Measurements from ENCODE around the gene DBNDD2.

Gene DBNDD2

DNA sequence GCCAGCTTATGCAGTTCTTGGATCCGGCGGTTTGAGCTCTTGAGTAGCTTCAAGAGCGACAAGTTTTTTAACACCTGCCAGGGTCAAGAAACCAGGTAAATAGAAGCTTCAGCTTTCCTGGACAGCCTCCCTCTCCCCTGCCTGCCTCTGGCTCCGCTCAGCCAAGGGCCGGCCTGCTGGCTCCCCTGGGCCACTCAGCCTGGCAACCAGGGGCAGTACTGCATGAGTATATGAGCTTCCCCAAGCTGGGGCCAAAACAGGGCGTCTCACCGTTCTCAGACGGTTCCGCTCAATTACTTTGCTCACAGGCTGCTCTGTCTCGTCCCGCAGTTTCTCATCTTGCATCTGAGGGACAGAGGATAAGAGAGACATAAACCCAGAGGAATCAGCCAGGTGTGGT lies 30.8 kb upstream of the DBNDD2 start:
- H3K9me3 ChIP-seq (ENCODE audit: control insufficient read depth in 5 of 5, low read length in 5 of 5): no peaks in the 10 kb centered on the region
- H3K27me3 ChIP-seq (ENCODE audit: control insufficient read depth in 5 of 5, insufficient read depth in 4 of 5, low read length in 5 of 5): no peaks in the 10 kb centered on the region
- peaks cover 2 to 17% (median 13%) of the 10 kb centered on the region in 5 donors for H3K4me1 ChIP-seq (ENCODE audit: control insufficient read depth in 5 of 5, insufficient read depth in 5 of 5, low read length in 5 of 5)
- H3K9ac ChIP-seq (ENCODE audit: low read length in 5 of 5): no peak overlapping the region
- H3K27ac ChIP-seq (ENCODE audit: low read depth, low read length): no peak overlapping the region
- no peak overlapping the region for H3K4me3 ChIP-seq (ENCODE audit: low read depth in 1 of 5, low read length in 5 of 5)
- H3K36me3 ChIP-seq (ENCODE audit: control insufficient read depth in 5 of 5, insufficient read depth in 5 of 5, low read length in 5 of 5): no peaks in the 10 kb centered on the region

GRCh38 chr20:45378191-45378590 lies 29.9 kb upstream of the DBNDD2 start, which contains the start of gene TP53TG5:
Gene TP53TG5 (minus strand): TSS chr20:45378325. CDS start chr20:45378236, 89 bp downstream.
- no peaks in the 10 kb centered on the region for H3K9me3 ChIP-seq (ENCODE audit: control insufficient read depth in 5 of 5, low read length in 5 of 5)
- H3K36me3 ChIP-seq (ENCODE audit: control insufficient read depth in 5 of 5, insufficient read depth in 5 of 5, low read length in 5 of 5): no peaks in the 10 kb centered on the region
- H3K27me3 ChIP-seq (ENCODE audit: control insufficient read depth in 5 of 5, insufficient read depth in 4 of 5, low read length in 5 of 5): no peaks in the 10 kb centered on the region
- no peak within 1 kb of the TSS for H3K4me3 ChIP-seq (ENCODE audit: low read depth in 1 of 5, low read length in 5 of 5)
- H3K27ac ChIP-seq (ENCODE audit: low read depth, low read length): no peak within 1 kb of the TSS
- H3K9ac ChIP-seq (ENCODE audit: low read length in 5 of 5): no peak within 1 kb of the TSS
- peaks cover under 1 to 10% (median 9%) of the 10 kb centered on the region in 5 donors for H3K4me1 ChIP-seq (ENCODE audit: control insufficient read depth in 5 of 5, insufficient read depth in 5 of 5, low read length in 5 of 5)

- Histone ChIP-seq H3K4me3 (ENCODE audit: low read depth in 1 of 5, low read length in 5 of 5) (no peak overlapping the region), H3K27me3 (ENCODE audit: control insufficient read depth in 5 of 5, insufficient read depth in 4 of 5, low read length in 5 of 5) (no peaks in the 10 kb centered on the region), H3K9me3 (ENCODE audit: control insufficient read depth in 5 of 5, low read length in 5 of 5) (no peaks in the 10 kb centered on the region), H3K9ac (ENCODE audit: low read length in 5 of 5) (no peak overlapping the region), H3K27ac (ENCODE audit: low read depth, low read length) (no peak overlapping the region), H3K4me1 (ENCODE audit: control insufficient read depth in 5 of 5, insufficient read depth in 5 of 5, low read length in 5 of 5) (no peaks in the 10 kb centered on the region), H3K36me3 (ENCODE audit: control insufficient read depth in 5 of 5, insufficient read depth in 5 of 5, low read length in 5 of 5) (no peaks in the 10 kb centered on the region)
Measured at GRCh38 chr20:45387274-45387673, 20.8 kb upstream of the DBNDD2 start.

- H3K4me3 ChIP-seq (ENCODE audit: low read depth in 1 of 5, low read length in 5 of 5): no peak overlapping the region
Measured at GRCh38 chr20:45390931-45391330, 17.2 kb upstream of the DBNDD2 start.

GRCh38 chr20:45391559-45391958 lies 16.5 kb upstream of the DBNDD2 start:
- H3K9ac ChIP-seq (ENCODE audit: low read length in 5 of 5): no peak overlapping the region
- no peak overlapping the region for H3K27ac ChIP-seq (ENCODE audit: low read depth, low read length)
- peaks cover 0 to 3% (median 0%) of the 10 kb centered on the region in 5 donors for H3K36me3 ChIP-seq (ENCODE audit: control insufficient read depth in 5 of 5, insufficient read depth in 5 of 5, low read length in 5 of 5)
- H3K27me3 ChIP-seq (ENCODE audit: control insufficient read depth in 5 of 5, insufficient read depth in 4 of 5, low read length in 5 of 5): no peaks in the 10 kb centered on the region
- H3K4me3 ChIP-seq (ENCODE audit: low read depth in 1 of 5, low read length in 5 of 5): no peak overlapping the region
- H3K9me3 ChIP-seq (ENCODE audit: control insufficient read depth in 5 of 5, low read length in 5 of 5): no peaks in the 10 kb centered on the region
- H3K4me1 ChIP-seq (ENCODE audit: control insufficient read depth in 5 of 5, insufficient read depth in 5 of 5, low read length in 5 of 5): no peaks in the 10 kb centered on the region

More at GRCh38 chr20:45390931-45391330, 17.2 kb upstream of the DBNDD2 start:
- H3K9me3 ChIP-seq (ENCODE audit: control insufficient read depth in 5 of 5, low read length in 5 of 5): no peaks in the 10 kb centered on the region
- H3K27me3 ChIP-seq (ENCODE audit: control insufficient read depth in 5 of 5, insufficient read depth in 4 of 5, low read length in 5 of 5): no peaks in the 10 kb centered on the region
- peaks cover 0 to 3% (median 0%) of the 10 kb centered on the region in 5 donors for H3K36me3 ChIP-seq (ENCODE audit: control insufficient read depth in 5 of 5, insufficient read depth in 5 of 5, low read length in 5 of 5)
- no peaks in the 10 kb centered on the region for H3K4me1 ChIP-seq (ENCODE audit: control insufficient read depth in 5 of 5, insufficient read depth in 5 of 5, low read length in 5 of 5)
- H3K9ac ChIP-seq (ENCODE audit: low read length in 5 of 5): no peak overlapping the region
- no peak overlapping the region for H3K27ac ChIP-seq (ENCODE audit: low read depth, low read length)

- Histone ChIP-seq H3K27me3 (ENCODE audit: control insufficient read depth in 5 of 5, insufficient read depth in 4 of 5, low read length in 5 of 5) (no peaks in the 10 kb centered on the region), H3K9me3 (ENCODE audit: control insufficient read depth in 5 of 5, low read length in 5 of 5) (no peaks in the 10 kb centered on the region), H3K4me3 (ENCODE audit: low read depth in 1 of 5, low read length in 5 of 5) (no peak overlapping the region), H3K36me3 (ENCODE audit: control insufficient read depth in 5 of 5, insufficient read depth in 5 of 5, low read length in 5 of 5) (peaks cover 0 to 3% (median 0%) of the 10 kb centered on the region in 5 donors), H3K4me1 (ENCODE audit: control insufficient read depth in 5 of 5, insufficient read depth in 5 of 5, low read length in 5 of 5) (no peaks in the 10 kb centered on the region), H3K9ac (ENCODE audit: low read length in 5 of 5) (no peak overlapping the region), H3K27ac (ENCODE audit: low read depth, low read length) (no peak overlapping the region)
Measured at GRCh38 chr20:45392733-45393132, 15.4 kb upstream of the DBNDD2 start.

DNA sequence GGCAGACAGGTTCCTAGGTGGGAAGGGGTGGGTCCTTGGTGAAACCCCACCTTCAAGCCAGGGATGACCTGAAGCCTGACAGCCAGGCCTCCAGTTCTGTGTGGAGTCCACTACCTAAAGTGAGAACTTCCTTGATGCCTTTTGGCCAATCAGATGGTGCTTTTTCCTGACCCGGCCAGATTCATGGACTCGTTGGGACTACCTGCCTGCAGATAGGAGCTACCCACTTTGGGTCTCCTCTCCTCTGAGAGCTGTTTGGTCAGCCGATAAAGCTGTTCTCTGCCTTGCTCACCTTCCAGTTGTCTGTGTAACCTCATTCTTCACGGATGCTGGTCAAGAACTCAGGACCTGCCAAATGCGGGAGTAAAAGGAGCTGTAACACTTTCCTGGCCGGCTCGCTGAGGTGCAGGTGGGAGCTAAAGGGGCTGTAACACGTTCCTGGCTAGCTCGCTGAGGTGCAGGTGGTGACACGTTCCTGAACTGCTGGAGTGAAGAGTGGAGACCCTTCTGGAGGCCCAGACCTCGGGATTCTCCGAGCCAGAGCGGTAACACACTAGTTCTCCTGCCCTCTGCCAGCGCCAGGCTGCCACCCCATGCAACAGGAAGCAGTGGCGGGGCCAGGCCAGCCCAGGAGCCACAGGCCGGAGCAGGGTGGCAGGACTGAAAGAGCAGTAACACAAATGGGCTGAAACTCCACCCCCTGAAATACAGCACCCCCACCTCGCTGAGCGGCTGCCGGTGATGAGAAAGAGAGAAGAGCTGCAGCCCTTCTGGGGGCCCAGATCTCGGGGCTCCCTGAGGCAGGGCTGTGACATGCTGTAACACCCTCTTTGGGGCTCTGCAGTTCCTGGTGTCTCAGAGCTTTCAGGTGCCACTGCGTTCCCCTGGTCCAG lies 13.6 kb upstream of the DBNDD2 start:
- H3K9ac ChIP-seq (ENCODE audit: low read length in 5 of 5): no peak overlapping the region
- peaks cover 0 to 3% (median 0%) of the 10 kb centered on the region in 5 donors for H3K36me3 ChIP-seq (ENCODE audit: control insufficient read depth in 5 of 5, insufficient read depth in 5 of 5, low read length in 5 of 5)
- no peak overlapping the region for H3K27ac ChIP-seq (ENCODE audit: low read depth, low read length)
- peaks cover 0 to under 1% (median 0%) of the 10 kb centered on the region in 5 donors for H3K9me3 ChIP-seq (ENCODE audit: control insufficient read depth in 5 of 5, low read length in 5 of 5)
- no peak overlapping the region for H3K4me3 ChIP-seq (ENCODE audit: low read depth in 1 of 5, low read length in 5 of 5)
- H3K27me3 ChIP-seq (ENCODE audit: control insufficient read depth in 5 of 5, insufficient read depth in 4 of 5, low read length in 5 of 5): no peaks in the 10 kb centered on the region
- no peaks in the 10 kb centered on the region for H3K4me1 ChIP-seq (ENCODE audit: control insufficient read depth in 5 of 5, insufficient read depth in 5 of 5, low read length in 5 of 5)

GRCh38 chr20:45395114-45395415 lies 13.0 kb upstream of the DBNDD2 start:
- H3K4me3 ChIP-seq (ENCODE audit: low read depth in 1 of 5, low read length in 5 of 5): no peak overlapping the region
- peaks cover 0 to 3% (median 0%) of the 10 kb centered on the region in 5 donors for H3K9me3 ChIP-seq (ENCODE audit: control insufficient read depth in 5 of 5, low read length in 5 of 5)
- H3K27ac ChIP-seq (ENCODE audit: low read depth, low read length): no peak overlapping the region
- no peaks in the 10 kb centered on the region for H3K4me1 ChIP-seq (ENCODE audit: control insufficient read depth in 5 of 5, insufficient read depth in 5 of 5, low read length in 5 of 5)
- peaks cover 0 to 3% (median 0%) of the 10 kb centered on the region in 5 donors for H3K36me3 ChIP-seq (ENCODE audit: control insufficient read depth in 5 of 5, insufficient read depth in 5 of 5, low read length in 5 of 5)
- no peak overlapping the region for H3K9ac ChIP-seq (ENCODE audit: low read length in 5 of 5)
- no peaks in the 10 kb centered on the region for H3K27me3 ChIP-seq (ENCODE audit: control insufficient read depth in 5 of 5, insufficient read depth in 4 of 5, low read length in 5 of 5)

GRCh38 chr20:45399018-45399417 lies 9.1 kb upstream of the DBNDD2 start:
- no peaks in the 10 kb centered on the region for H3K27me3 ChIP-seq (ENCODE audit: control insufficient read depth in 5 of 5, insufficient read depth in 4 of 5, low read length in 5 of 5)
- H3K9ac ChIP-seq (ENCODE audit: low read length in 5 of 5): no peak overlapping the region
- H3K27ac ChIP-seq (ENCODE audit: low read depth, low read length): no peak overlapping the region
- peaks cover 0 to 3% (median 0%) of the 10 kb centered on the region in 5 donors for H3K36me3 ChIP-seq (ENCODE audit: control insufficient read depth in 5 of 5, insufficient read depth in 5 of 5, low read length in 5 of 5)
- H3K9me3 ChIP-seq (ENCODE audit: control insufficient read depth in 5 of 5, low read length in 5 of 5): peaks cover 0 to 10% (median 6%) of the 10 kb centered on the region in 5 donors
- no peak overlapping the region for H3K4me3 ChIP-seq (ENCODE audit: low read depth in 1 of 5, low read length in 5 of 5)
- no peaks in the 10 kb centered on the region for H3K4me1 ChIP-seq (ENCODE audit: control insufficient read depth in 5 of 5, insufficient read depth in 5 of 5, low read length in 5 of 5)

DNA sequence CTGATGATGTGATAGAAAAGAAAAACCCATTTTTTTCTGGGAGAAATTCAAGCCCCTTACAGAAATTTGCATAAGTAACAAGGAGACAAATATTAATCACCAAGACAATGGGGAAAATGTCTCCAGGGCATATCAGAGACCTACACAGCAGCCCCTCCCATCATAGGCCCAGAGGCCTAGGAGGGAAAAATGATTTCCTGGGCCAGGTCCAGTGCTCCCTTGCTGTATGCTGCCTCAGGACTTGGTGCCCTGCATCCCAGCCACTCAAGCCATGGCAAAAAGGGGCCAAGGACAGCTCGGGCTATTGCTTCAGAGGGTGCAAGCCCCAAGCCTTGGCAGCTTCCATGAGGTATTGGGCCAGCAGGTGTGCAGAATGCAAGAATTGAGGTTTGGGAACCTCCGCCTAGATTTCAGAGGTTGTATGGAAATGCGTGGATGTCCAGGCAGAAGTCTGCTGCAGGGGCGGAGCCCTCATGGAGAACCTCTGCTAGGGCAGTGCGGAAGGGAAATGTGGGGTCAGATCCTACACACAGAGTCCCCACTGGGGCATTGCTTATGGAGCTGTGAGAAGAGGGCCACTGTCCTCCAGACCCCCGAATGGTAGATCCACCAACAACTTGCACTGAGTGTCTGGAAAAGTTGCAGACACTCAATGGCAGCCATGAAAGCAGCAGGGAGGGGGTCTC lies 7.6 kb upstream of the DBNDD2 start:
- no peak overlapping the region for H3K9ac ChIP-seq (ENCODE audit: low read length in 5 of 5)
- peaks cover 0 to 10% (median 6%) of the 10 kb centered on the region in 5 donors for H3K9me3 ChIP-seq (ENCODE audit: control insufficient read depth in 5 of 5, low read length in 5 of 5)
- H3K27ac ChIP-seq (ENCODE audit: low read depth, low read length): no peak overlapping the region
- no peaks in the 10 kb centered on the region for H3K36me3 ChIP-seq (ENCODE audit: control insufficient read depth in 5 of 5, insufficient read depth in 5 of 5, low read length in 5 of 5)
- H3K4me3 ChIP-seq (ENCODE audit: low read depth in 1 of 5, low read length in 5 of 5): peak overlapping the region in 1 of 5 donors; percentile 22
- peaks cover 0 to 3% (median under 1%) of the 10 kb centered on the region in 5 donors for H3K27me3 ChIP-seq (ENCODE audit: control insufficient read depth in 5 of 5, insufficient read depth in 4 of 5, low read length in 5 of 5)
- H3K4me1 ChIP-seq (ENCODE audit: control insufficient read depth in 5 of 5, insufficient read depth in 5 of 5, low read length in 5 of 5): peaks cover 3% of the 10 kb centered on the region in 5 donors

Data from subcutaneous abdominal adipose tissue (tissue), 5 donors.